ENCODE results near the gene TSSC4.

Gene TSSC4

DNA sequence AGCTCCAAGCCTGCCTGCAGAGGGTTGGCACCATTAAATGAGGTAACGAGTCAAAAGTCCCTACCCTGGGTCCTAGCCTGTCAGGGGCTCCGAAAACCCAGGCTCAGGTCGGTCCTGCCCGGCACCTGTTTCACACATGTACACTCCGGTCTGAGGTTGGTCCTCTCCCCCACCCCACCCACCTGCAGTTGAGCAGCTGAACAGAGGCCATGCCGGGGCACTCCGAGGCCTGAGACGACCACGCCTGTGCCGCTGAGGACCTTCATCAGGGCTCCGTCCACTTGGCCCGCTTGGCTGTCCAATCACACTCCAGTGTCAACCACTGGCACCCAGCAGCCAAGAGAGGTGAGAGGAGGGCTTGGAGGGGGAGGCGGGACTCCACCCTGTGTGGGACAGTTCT, 1.6 kb downstream of the TSSC4 start:
- DNase-seq = no peak

DNA sequence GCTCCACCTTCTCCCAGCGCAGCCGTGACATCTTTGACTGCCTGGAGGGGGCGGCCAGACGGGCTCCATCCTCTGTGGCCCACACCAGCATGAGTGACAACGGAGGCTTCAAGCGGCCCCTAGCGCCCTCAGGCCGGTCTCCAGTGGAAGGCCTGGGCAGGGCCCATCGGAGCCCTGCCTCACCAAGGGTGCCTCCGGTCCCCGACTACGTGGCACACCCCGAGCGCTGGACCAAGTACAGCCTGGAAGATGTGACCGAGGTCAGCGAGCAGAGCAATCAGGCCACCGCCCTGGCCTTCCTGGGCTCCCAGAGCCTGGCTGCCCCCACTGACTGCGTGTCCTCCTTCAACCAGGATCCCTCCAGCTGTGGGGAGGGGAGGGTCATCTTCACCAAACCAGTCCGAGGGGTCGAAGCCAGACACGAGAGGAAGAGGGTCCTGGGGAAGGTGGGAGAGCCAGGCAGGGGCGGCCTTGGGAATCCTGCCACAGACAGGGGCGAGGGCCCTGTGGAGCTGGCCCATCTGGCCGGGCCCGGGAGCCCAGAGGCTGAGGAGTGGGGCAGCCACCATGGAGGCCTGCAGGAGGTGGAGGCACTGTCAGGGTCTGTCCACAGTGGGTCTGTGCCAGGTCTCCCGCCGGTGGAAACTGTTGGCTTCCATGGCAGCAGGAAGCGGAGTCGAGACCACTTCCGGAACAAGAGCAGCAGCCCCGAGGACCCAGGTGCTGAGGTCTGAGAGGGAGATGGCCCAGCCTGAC, 2.5 kb downstream of the TSSC4 start:
- DNase-seq = no peak

DNA sequence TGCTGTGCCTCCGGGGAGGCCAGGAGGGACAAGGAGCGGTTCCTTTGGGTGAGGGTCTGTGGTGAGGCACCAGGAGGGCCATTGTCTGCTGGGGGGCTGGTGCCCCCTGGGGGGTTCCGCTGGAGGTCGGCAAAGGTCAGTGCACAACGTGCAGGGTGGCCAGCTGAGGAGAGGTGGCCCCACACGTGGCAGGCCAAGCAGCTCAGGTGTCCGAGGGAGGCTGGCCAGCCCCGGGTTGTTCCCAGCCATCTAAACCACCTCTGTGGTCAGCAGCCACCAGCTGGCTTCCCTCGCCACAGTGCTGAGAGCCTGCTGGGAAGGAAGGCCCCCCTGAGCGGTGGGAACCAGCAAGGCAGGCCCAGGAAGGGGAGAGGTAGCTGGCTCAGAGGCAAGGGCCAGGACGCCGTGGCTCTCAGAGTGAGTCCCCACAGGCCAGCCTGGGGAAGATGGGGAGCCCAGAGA, 4.2 kb downstream of the TSSC4 start:
- no peak for DNase-seq

DNA sequence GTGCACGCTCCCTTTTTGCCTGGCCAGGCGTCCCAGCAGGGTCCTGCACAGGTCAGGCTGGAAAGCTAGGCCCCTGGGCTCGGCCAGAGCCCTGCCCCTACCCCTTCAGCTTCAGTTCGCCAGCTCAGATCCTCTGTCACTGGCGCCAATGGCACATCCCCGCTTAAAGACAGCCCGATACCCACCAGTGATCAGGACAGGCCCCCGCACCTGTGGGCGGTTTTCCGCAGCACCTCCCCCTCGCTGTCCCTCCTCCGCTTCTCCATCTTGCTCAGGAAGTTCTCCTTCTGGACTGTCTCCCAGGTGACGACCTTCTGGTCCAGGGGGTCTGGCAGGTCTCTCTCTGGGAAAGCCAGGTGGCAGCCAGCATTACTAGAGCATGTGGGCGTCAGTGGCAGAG, 5.9 kb downstream of the TSSC4 start:
- no peak for DNase-seq

DNA sequence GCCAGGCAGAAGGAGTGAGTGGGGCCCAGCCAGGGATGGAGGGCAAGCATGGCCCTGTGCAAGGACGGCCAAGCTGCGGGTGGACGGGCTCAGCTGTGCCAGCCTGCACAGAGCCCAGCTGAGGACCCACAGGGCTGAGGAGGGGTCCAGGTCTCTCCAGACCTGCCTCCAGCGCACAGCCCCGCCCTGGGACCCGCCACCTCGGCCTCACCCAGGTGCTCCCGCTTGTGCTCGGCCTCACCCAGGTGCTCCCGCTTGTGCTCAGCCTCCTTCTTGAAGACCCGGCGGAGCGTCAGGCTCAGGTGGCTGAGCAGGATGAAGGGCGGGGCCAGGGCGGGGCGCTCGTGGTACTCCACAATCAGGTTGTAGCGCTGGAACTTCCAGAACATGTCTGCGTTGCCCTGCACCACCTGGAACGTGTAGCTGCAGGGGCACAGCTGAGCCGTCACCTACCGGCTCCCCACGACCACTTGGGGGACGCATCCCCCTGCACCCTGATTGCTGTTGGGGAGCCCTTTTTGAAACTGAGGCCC, 6.4 kb downstream of the TSSC4 start:
- no peak for DNase-seq

DNA sequence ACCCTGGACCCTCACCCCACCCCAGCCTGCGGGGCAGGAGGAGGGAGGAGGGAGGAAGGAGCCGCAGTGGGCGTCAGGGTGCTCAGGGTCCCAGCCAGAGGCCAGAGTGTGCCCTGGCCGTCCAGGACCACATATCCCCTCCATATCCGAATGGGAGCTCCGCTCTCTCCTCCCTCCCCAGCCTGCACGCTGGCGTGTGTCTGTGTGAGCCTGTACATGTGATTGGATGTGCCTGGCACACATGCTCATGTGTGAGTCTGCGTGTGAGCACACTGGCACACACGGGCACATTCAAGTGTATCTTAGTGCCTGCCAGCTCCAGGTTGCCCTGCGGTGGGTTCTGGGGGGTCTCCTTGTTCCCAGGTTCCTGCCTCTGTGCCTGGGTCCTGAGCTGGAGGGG, 8.1 kb downstream of the TSSC4 start:
- no peak for DNase-seq

DNA sequence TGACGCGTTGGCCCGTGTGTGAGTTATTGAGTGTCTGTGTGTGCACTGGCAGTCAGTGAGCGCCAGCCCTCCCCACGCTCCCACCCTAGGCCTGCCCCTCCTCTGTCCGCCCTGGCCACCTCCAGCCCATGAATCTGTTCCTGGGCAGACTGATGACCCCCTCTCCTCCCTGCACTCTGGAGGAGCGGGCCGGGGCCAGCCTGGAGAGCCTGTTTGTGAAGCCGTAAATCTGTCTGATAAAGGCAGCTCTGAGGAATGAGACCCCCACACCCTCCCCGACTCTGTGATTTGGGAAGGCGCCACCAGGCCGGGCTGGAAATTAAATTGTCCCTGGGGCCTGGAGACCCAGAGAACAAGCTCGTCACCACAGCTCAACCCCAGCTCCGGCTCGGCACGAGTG, 8.6 kb downstream of the TSSC4 start:
- DNase-seq = no peak

DNA sequence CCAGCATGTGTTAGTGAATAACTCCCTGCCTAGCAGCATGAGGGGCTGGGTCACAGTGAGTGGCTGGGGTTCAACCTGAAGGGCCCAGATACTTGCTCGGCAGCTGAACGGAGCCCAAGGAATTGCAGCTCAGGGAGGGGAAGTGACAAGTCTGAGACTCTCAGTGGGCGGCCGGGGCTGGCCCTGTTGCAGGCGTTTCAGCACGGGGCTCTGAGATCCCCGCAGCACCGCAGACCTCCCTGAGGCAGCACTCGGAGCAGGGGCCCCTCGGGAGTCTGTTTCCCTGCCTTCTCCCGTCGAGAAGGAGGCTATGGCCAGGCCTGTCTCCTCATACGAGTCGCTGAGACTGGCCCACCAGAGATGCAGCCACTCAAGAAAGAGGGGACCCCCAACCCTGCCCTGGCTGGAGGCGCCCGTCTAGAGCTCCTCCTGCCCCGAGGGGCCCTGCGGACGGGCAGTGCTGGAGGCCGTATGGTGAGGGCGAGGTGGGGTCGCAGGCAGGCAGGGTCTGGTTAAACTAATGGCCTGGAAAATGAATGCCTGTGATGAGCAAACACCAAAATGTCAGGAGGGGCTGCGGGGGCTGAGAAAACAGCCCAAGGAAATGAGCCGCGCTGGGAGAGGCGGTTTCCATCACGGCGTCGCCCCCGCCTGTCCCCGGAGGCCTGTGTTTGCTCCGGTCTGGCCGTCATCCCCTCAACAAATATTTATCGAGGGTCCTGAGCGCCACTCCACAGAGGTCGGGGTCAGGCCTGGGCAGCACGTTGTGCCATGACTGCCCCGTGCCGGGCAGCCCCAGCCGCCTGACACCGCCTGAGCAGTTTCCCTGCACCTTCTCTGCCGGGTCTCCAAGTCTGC, 9.3 kb downstream of the TSSC4 start:
- DNase-seq = no peak

DNA sequence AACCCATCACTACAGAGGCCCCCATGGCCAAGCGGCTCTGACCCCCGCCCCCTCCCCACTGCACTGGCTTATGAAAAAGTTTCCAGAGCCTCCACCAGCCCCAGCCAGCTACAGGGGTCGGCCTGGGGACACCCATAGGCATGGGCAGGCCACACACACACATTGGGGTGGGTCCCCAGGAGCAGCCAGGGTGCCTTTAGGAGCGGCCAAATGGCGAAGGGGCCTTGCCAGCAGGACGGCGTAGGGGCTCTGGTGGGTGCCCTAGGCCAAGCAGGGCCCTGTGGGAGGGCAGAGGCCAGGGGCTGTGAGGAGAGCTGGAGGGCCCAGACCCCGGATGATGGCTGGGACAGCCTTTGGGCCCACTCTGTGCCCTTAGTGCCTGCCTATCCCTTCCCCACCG, 10.1 kb downstream of the TSSC4 start:
- DNase-seq = no peak

DNA sequence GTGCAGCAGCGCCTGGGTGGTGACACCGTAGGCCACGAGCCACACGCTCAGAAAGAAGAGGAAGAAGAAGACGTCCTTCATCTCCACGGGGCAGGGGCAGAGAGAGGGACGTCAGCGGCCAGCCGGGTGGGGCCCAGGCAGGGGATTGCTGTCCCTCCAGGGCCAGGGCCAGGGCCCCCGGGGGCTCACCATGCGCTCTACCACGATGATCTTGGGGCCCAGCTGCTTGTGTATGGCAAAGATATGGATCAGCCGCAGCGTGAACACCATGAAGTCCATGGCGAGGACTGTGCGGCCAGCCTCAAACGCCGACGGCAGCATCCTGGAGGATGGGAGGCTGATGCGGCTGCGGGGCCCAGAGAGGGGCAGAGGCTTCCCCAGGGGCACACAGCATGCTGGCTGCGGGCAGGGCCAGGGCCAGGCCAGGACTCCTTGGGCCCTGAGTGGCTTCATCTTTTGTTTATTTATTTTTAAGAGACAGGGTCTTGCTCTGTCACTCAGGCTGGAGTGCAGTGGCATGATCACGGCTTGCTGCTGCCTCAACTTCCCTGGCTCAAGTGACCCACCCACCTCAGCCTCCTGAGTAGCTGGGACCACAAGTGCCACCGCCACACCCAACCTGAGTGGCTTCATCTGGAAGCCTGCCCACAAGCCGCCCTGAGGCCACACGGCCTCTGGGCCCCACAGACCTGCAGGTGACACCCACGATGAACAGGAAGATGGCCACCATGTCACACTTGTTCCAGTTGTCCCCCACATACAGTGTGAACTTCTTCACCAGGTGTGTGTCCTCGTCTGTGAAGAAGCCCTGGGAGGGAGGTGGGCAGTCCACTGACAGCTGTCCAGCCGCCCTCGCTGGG, 11.1 kb downstream of the TSSC4 start:
- no peak for DNase-seq

DNA sequence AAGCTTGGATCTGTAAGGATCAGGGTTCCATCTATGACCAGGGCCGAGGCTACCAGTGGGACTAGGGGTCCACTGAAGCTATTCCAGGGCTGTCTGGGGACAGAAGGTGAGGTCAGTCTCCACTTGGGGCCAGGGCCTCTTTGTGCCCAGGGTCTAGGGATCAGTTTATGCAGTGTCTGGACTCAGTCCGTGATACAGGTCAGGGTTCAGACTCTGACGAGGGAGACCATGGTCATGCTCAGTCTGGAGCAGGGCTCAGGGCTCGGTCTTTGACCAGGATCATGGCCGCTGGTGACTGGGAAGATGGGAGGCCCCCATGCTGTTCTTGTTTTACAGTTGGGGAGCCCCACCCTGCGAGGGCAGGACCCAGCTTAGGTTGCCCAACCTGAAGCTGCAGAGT, 11.8 kb downstream of the TSSC4 start:
- DNase-seq = no peak

DNA sequence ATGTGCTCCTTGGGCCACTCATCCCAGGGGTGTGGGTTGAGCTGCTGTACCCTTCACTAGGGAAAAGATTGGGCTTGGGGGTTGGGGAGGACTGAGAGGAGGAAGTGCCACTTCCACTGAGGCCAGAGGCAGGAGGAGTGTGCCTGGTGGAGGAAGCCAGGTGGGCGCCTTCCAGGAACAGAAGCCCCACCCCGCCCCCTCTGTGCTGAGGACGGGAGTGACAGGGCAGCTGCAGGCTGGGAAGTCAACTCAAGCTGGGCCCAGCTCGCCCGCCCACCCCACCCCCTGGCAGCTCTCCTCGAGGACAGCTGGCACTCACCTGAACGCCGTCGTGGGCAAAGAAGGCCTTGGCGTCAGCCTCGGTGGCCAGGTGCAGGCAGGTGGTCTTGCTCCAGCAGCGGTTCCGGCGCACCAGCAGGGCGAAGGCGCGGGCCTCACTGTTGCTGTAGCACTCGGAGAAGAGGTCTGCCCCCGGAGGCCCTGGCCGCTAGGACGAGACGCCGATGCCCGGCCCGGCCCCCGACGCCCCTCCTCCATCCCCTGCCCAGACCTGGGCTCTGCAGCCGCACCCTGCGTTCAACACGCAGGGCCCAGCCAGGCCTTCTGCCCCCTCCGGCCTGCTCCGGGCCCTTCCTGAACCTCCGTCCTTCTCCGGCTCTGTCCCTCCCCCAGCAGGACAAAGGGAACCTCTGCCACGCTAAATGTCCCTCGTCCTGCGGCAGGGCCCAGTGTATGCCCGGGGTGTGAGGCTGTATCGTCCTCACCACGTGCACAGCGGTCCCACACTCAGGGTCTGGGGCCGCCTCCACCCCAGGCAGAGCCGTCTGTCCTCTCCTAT, 13.4 kb downstream of the TSSC4 start:
- DNase-seq = no peak

DNA sequence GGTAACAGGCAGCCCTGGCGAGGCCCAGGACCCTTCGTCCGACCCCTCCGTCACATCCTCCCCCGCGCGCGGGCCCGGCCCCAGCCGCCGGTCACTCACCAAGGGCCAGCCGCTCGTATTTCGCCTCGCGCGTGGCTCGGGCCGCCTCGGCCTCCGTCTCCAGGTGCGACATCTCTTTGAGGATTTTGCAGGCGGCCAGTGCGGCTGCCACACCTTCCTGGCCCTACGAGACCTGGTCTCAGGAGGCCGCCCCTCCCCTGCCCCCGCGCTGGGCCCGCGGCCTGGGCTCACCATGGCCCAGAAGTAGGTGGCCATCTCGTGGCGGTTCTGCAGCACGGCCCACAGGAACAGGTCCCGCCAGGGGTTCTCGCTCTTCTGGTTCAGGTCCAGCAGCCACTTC, 14.1 kb downstream of the TSSC4 start:
- DNase-seq = no peak

DNA sequence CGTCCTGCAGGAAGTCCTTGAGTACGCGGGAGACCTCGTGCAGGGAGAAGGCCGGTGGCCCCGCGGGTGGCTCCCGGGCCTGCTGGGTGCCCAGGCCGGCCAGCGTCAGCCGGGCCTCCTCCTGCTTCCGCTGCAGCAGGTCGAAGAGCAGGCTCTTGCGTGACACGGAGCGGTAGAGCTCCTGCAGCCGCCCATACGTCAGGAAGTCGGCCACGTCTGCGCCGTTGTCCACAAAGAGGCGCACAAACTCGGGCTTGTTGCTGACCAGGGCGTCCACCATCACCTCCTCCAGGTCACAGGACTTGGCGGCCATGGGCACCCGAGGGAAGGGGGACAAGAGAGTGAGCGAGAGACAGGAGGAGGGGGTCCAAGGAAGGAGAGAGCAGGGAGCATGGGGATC, 14.6 kb downstream of the TSSC4 start:
- no peak for DNase-seq

DNA sequence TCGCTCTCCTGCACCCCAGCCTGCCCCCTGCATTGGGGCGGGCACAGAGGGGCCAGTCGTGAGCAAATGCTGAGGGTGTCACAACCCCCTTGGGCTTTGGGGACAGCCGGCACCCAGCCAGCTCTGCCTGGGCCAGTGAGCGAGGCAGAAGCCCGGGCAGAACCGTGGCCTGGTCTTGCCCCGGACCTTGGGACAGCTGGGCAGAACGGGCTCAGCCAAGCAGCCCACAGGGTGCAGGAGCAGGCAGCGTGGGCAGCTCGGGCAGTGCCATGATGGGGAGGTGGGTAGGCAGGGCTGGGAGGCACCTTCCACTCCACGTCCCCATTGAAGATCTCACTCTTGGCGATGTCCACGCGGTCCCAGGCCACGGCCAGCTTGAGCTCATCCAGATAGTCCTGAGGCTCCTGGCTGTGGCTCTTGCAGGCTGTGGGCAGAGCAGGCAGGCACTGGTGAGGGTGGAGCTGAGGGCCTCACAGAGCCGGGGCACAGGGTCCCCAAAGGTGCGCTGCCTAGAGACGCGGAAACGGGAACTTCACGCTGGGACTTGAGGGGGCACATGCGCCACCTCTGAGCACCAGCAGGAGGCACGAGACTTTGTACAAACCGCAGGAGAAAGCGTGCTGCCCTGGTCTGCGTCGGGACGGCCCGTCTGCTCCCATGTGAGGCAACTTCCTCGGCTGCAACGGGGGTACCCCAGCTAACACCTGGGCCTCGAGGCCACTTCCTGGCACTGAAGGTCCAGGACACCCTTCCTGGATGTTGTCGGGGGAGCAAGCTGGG, 15.2 kb downstream of the TSSC4 start:
- DNase-seq = no peak

DNA sequence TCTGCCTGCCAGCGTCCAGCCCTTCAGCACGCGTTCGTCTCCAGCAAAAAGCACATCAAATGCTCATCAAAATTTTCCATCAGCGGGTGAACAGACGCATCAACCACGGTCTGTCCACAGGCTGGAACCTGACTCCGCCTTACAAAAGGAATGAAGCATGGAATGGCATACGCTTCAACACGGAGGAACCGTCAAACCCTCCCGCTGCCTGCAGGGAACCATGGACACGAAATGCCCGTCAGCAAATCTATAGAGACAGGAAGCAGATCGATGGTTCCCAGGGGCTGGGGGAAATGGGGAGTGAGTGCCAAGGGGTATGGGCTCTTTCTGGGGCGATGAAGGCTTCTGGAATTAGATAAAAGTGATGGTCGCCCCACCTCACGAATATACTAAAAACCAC, 16.2 kb downstream of the TSSC4 start:
- no peak for DNase-seq

DNA sequence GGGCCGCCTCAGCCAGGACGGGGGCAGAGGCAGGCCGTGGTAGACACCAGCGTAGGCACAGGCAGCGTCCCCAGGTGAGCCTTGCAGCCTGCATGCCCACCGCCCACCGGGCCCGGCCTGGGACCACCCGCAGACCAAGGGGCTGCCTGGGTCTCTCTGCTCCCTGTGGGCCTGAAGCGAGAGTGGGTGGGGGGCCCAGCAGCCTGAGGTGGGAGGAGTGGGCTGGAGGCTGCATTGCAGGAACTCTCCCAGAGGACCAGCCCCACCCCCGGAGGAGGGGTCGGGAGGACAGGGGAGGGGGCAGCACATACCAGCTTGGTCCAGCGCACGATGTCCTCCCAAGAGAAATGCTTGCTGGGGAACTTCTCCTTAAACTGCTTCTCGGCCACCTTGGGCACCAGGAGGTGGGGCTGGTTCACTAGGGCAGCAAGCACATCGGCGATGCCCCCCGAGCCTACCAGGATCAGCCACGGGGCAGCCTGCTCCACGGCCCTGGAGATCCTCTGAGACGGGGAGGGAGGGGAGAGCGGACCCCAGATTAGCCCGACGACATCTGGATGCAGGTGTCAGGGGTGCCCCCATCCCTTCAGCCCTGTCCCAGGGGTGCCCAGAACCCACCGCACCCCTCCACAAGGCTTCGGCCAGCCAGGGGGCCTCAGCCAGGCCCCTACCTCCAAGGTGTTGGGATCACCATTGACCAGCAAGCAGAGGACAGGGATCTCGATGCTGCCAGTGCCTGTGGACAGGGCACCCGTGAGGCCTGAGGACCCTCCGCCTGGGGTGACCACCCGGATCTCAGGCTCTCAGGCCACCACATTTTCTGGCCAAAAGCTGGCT, 17.5 kb downstream of the TSSC4 start:
- no peak for DNase-seq

DNA sequence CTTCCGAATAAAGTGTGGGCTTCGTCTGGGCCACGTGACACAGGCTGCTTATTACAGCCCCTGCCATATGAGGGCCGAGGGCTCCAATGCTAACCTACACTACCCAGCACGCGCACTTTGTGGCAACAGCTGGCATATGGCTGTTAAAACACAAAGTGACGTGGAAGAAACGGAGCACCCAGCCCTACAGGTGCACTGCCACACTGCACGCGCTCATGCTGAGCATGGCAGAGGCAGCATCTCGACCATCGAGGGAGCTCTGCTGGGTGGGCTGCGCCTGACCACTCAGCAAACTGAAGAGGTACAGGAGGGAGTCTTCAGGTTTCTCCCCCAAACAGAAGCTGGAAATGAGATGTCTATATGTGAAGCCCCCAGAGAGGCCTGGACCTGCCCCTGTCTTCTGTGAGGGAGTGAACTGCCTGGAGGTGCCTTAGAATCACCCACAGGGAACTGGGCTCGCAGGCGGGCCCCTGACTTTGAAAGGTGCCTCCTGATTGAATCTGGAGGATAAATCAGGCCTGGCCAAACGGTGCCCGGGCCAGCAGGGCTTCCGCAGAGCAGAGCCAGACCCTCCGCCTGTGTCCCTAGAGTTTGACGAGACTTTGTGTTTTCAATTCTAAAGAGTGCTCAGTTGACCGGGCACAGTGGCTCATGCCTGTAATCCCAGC, 18.3 kb downstream of the TSSC4 start:
- DNase-seq = no peak

DNA sequence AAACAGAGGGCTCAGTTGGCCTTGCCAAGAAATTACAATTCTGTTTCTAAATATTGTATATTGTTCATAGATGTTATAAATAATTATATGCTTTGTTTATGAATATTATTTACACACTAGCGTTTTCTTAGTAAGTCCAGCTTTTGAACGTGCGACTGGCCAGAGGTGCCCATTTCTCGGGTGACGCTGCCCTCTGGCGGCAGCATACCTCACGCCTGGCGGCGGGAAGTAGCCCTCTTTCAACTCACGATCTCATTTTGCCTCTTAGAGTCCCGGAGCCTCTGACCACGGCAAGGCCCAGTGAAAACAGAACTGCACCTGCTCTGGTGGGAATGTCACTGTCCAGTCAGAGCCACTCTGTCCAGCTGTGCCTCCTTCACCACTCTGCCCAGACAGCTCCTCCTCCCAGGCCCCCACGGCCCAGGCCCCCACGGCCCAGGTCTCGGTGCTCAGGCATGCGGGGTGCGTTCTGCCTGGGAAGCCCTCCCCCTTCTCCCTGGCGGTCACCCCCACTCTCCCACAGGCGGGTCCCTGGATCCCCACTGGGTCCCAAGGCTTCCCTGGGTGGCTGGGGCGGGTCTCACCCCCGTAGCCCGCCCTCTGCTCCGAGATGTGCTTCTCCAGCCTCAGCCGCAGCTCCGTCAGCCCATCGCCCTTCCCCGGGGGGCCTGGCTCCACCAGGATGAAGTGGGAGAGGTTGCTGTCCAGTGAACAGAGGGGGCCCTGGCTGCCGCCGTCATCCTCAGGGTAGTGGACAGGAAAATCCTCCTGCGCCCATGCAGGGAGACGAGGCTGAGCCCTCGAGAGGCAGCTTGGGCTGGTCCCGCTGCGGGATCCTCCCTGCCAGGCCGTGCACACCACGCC, 19.3 kb downstream of the TSSC4 start:
- peak; percentile 55 for DNase-seq

Data from T-helper 9 cell (primary cell).